T-helper 2 cell treated with Interferon-gamma antibody and Interleukin-4, amounts not matched to agents 5 μg/mL and 100 μg/mL, for 36 hours (primary cell): ENCODE data around the gene PCDHGA6.
A peak's percentile ranks its signal among the peaks of the same experiment; 100 is the strongest.
"Not testable (repeated sequence)": the region's sequence is repeated elsewhere in the genome, so short reads cannot be mapped to it uniquely, and the experiment has no call there.

Experiments
- DNase-seq: peaks from one replicate; pipeline ENCODE4 v3.0.0; 2021; ENCODE audit warnings: low spot score
- H3K27ac Mint-ChIP-seq: one replicate; pipeline ENCODE4 v1.8.0; 2021; ENCODE audit warnings: mild to moderate bottlenecking, mixed read lengths
- H3K27me3 Mint-ChIP-seq: one replicate; pipeline ENCODE4 v1.8.0; 2021; ENCODE audit warnings: low read depth, mixed read lengths
- H3K36me3 Mint-ChIP-seq: one replicate; pipeline ENCODE4 v1.8.0; 2021; ENCODE audit warnings: low read depth, mixed read lengths
- H3K4me1 Mint-ChIP-seq: one replicate; pipeline ENCODE4 v1.8.0; 2021; ENCODE audit warnings: low read depth, mixed read lengths
- H3K4me3 Mint-ChIP-seq: one replicate; pipeline ENCODE4 v1.8.0; 2022; ENCODE audit warnings: mild to moderate bottlenecking, moderate library complexity, mixed read lengths
- H3K9me3 Mint-ChIP-seq: one replicate; pipeline ENCODE4 v1.8.0; 2021; ENCODE audit warnings: mixed read lengths

Gene PCDHGA6

GRCh38 chr5:141371572-141372475 is 1.9 kb upstream of the PCDHGA6 start:
- H3K9me3 Mint-ChIP-seq: peaks cover 34% of the 10 kb centered on the region
- DNase-seq: no peak
- H3K27me3 Mint-ChIP-seq: peaks cover 14% of the 10 kb centered on the region
- H3K27ac Mint-ChIP-seq: no peak overlapping the region
- H3K4me3 Mint-ChIP-seq: no peak overlapping the region
- H3K36me3 Mint-ChIP-seq: peaks cover 1% of the 10 kb centered on the region
- peaks cover 2% of the 10 kb centered on the region for H3K4me1 Mint-ChIP-seq

- no peak for DNase-seq
- H3K4me1 Mint-ChIP-seq: peaks cover 2% of the 10 kb centered on the region
- H3K27ac Mint-ChIP-seq: no peak overlapping the region
- peaks cover 34% of the 10 kb centered on the region for H3K9me3 Mint-ChIP-seq
- H3K27me3 Mint-ChIP-seq: peaks cover 12% of the 10 kb centered on the region
- H3K36me3 Mint-ChIP-seq: peaks cover 1% of the 10 kb centered on the region
- H3K4me3 Mint-ChIP-seq: no peak overlapping the region
Observed at GRCh38 chr5:141374627-141375026, 936 bp downstream of the PCDHGA6 start.

GRCh38 chr5:141375444-141376155 is 1.9 kb downstream of the PCDHGA6 start:
- H3K36me3 Mint-ChIP-seq, H3K4me1 Mint-ChIP-seq, DNase-seq, H3K4me3 Mint-ChIP-seq, H3K27me3 Mint-ChIP-seq, H3K27ac Mint-ChIP-seq: not testable (repeated sequence)
- H3K9me3 Mint-ChIP-seq: peaks cover 34% of the 10 kb centered on the region

GRCh38 chr5:141382469-141383294 is 9.0 kb downstream of the PCDHGA6 start, which contains the start of gene PCDHGA7:
TSS of gene PCDHGA7 (plus strand) at chr5:141382742. CDS start at chr5:141382900, 158 bp downstream.
- no peaks in the 10 kb centered on the region for H3K36me3 Mint-ChIP-seq
- no peak within 1 kb of the TSS for H3K27ac Mint-ChIP-seq
- H3K27me3 Mint-ChIP-seq: peaks cover 26% of the 10 kb centered on the region
- H3K9me3 Mint-ChIP-seq: peaks cover 18% of the 10 kb centered on the region
- H3K4me3 Mint-ChIP-seq: peak within 1 kb of the TSS; percentile 79
- no peaks in the 10 kb centered on the region for H3K4me1 Mint-ChIP-seq
- no peak for DNase-seq

- H3K36me3 Mint-ChIP-seq: no peaks in the 10 kb centered on the region
- H3K9me3 Mint-ChIP-seq: peaks cover 20% of the 10 kb centered on the region
- H3K27ac Mint-ChIP-seq: no peak overlapping the region
- H3K4me3 Mint-ChIP-seq: peak overlapping the region; percentile 79
- H3K27me3 Mint-ChIP-seq: peaks cover 26% of the 10 kb centered on the region
- H3K4me1 Mint-ChIP-seq: no peaks in the 10 kb centered on the region
- DNase-seq: no peak
Observed at GRCh38 chr5:141383345-141383744, 9.7 kb downstream of the PCDHGA6 start.

- Mint-ChIP-seq H3K27ac (no peak overlapping the region), H3K27me3 (peaks cover 26% of the 10 kb centered on the region), H3K9me3 (peaks cover 28% of the 10 kb centered on the region), H3K36me3 (no peaks in the 10 kb centered on the region), H3K4me1 (no peaks in the 10 kb centered on the region), H3K4me3 (no peak overlapping the region)
- DNase-seq: no peak
Observed at GRCh38 chr5:141384471-141385267, 11.0 kb downstream of the PCDHGA6 start.

- not testable (repeated sequence) for H3K27ac Mint-ChIP-seq
- peaks cover 23% of the 10 kb centered on the region for H3K27me3 Mint-ChIP-seq
Observed at GRCh38 chr5:141387557-141388311, 14.0 kb downstream of the PCDHGA6 start, which contains the start of gene PCDHGB4. TSS of gene PCDHGB4 (plus strand) at chr5:141387698. CDS start at chr5:141387885, 187 bp downstream.

GRCh38 chr5:141388661-141389060 is 15.0 kb downstream of the PCDHGA6 start:
- no peak overlapping the region for H3K27ac Mint-ChIP-seq
- H3K4me3 Mint-ChIP-seq: no peak overlapping the region

More at GRCh38 chr5:141387557-141388311, 14.0 kb downstream of the PCDHGA6 start, which contains the start of gene PCDHGB4:
- DNase-seq, H3K4me1 Mint-ChIP-seq, H3K36me3 Mint-ChIP-seq: not testable (repeated sequence)
- peak within 1 kb of the TSS; percentile 36 for H3K4me3 Mint-ChIP-seq
- peaks cover 39% of the 10 kb centered on the region for H3K9me3 Mint-ChIP-seq

GRCh38 chr5:141389153-141390042 is 15.7 kb downstream of the PCDHGA6 start:
- Mint-ChIP-seq H3K27me3 (peaks cover 24% of the 10 kb centered on the region), H3K4me1 (no peaks in the 10 kb centered on the region), H3K36me3 (no peaks in the 10 kb centered on the region), H3K27ac (no peak overlapping the region), H3K9me3 (peaks cover 36% of the 10 kb centered on the region), H3K4me3 (no peak overlapping the region)
- no peak for DNase-seq

More at GRCh38 chr5:141388661-141389060, 15.0 kb downstream of the PCDHGA6 start:
- peaks cover 27% of the 10 kb centered on the region for H3K27me3 Mint-ChIP-seq
- no peaks in the 10 kb centered on the region for H3K36me3 Mint-ChIP-seq
- H3K9me3 Mint-ChIP-seq: peaks cover 36% of the 10 kb centered on the region
- H3K4me1 Mint-ChIP-seq: no peaks in the 10 kb centered on the region
- DNase-seq: no peak

- Mint-ChIP-seq H3K27ac (no peak within 1 kb of the TSS), H3K27me3 (peaks cover 21% of the 10 kb centered on the region), H3K4me3 (no peak within 1 kb of the TSS), H3K4me1 (no peaks in the 10 kb centered on the region), H3K9me3 (peaks cover 37% of the 10 kb centered on the region), H3K36me3 (no peaks in the 10 kb centered on the region)
- DNase-seq: no peak
Observed at GRCh38 chr5:141392429-141393198, 18.9 kb downstream of the PCDHGA6 start, which contains the start of gene PCDHGA8. TSS of gene PCDHGA8 (plus strand) at chr5:141392633. CDS start at chr5:141392814, 181 bp downstream.

- Mint-ChIP-seq H3K9me3 (peaks cover 36% of the 10 kb centered on the region), H3K4me1 (no peaks in the 10 kb centered on the region)
Observed at GRCh38 chr5:141393267-141393666, 19.6 kb downstream of the PCDHGA6 start.

More at GRCh38 chr5:141393267-141393666, 19.6 kb downstream of the PCDHGA6 start:
- Mint-ChIP-seq H3K27me3 (peaks cover 21% of the 10 kb centered on the region), H3K4me3 (no peak overlapping the region), H3K36me3 (no peaks in the 10 kb centered on the region), H3K27ac (no peak overlapping the region)
- no peak for DNase-seq
